OCI-LY1 (cell line): Measurements from ENCODE around the gene CEP104.

ENCODE experiments used
- H2AFZ ChIP-seq: fragments of 200-600 bp; sonication (generic), shearing (Covaris generic); 2 replicates; pipeline ENCODE4 v1.6.0; 2014; ENCODE audit warnings: antibody characterized with exemption, mild to moderate bottlenecking, low read length
- H3F3A ChIP-seq: fragments of 200-600 bp; sonication (generic), shearing (Covaris generic); 2 replicates; pipeline ENCODE4 v1.6.0; 2014; ENCODE audit warnings: mild to moderate bottlenecking, antibody characterized with exemption, low read length, moderate library complexity; ENCODE audit not compliant: insufficient read depth
- H3K27ac ChIP-seq: fragments of 200-600 bp; sonication (generic); 2 replicates; pipeline ENCODE4 v1.5.1; 2014; ENCODE audit warnings: low read length, mixed run types, mild to moderate bottlenecking, low read depth; ENCODE audit not compliant: poor library complexity, severe bottlenecking
- H3K27me3 ChIP-seq: fragments of 200-600 bp; sonication (generic); 2 replicates; pipeline ENCODE4 v1.6.0; 2014; ENCODE audit warnings: antibody characterized with exemption, mild to moderate bottlenecking, low read length, moderate library complexity; ENCODE audit not compliant: insufficient read depth
- H3K36me3 ChIP-seq: fragments of 200-600 bp; sonication (generic); 2 replicates; pipeline ENCODE4 v1.6.1; 2014; ENCODE audit warnings: mild to moderate bottlenecking, antibody characterized with exemption, low read length, moderate library complexity, mixed read lengths; ENCODE audit not compliant: insufficient read depth
- H3K4me1 ChIP-seq: fragments of 200-600 bp; sonication (generic); 2 replicates; pipeline ENCODE4 v1.5.1; 2014; ENCODE audit warnings: mild to moderate bottlenecking, low read length, moderate library complexity; ENCODE audit not compliant: insufficient read depth, severe bottlenecking
- H3K4me2 ChIP-seq: fragments of 200-600 bp; sonication (generic), shearing (Covaris generic); 2 replicates; pipeline ENCODE4 v1.6.1; 2014; ENCODE audit warnings: low read length
- H3K4me3 ChIP-seq: fragments of 200-600 bp; sonication (generic); 2 replicates; pipeline ENCODE4 v1.5.1; 2014; ENCODE audit warnings: low read length, low read depth, mild to moderate bottlenecking, mixed read lengths; ENCODE audit not compliant: poor library complexity, severe bottlenecking
- H3K79me2 ChIP-seq: fragments of 200-600 bp; shearing (Covaris generic); 2 replicates; pipeline ENCODE4 v1.6.1; 2016; ENCODE audit warnings: mixed run types, low read length, mixed read lengths; ENCODE audit not compliant: insufficient read depth
- H3K9ac ChIP-seq: fragments of 200-600 bp; sonication (generic), shearing (Covaris generic); 2 replicates; pipeline ENCODE4 v1.6.1; 2014; ENCODE audit warnings: mild to moderate bottlenecking, low read length, mixed read lengths
- H3K9me2 ChIP-seq: fragments of 200-600 bp; sonication (generic), shearing (Covaris generic); 2 replicates; pipeline ENCODE4 v1.6.1; 2014; ENCODE audit warnings: low read depth, mild to moderate bottlenecking, low read length, mixed read lengths
- H3K9me3 ChIP-seq: fragments of 200-600 bp; shearing (Covaris generic); 2 replicates; pipeline ENCODE4 v1.6.1; 2014; ENCODE audit warnings: low read length, mixed read lengths
- H4K20me1 ChIP-seq: fragments of 200-600 bp; sonication (generic), shearing (Covaris generic); 2 replicates; pipeline ENCODE4 v1.6.0; 2016; ENCODE audit warnings: mild to moderate bottlenecking, low read length; ENCODE audit not compliant: insufficient read depth
- CTCF ChIP-seq: fragments of 200-600 bp; sonication (generic), shearing (Covaris generic); IDR thresholded peaks from 2 replicates; pipeline ENCODE4 v1.5.1; 2017; ENCODE audit warnings: mild to moderate bottlenecking, antibody characterized with exemption, low read length, moderate library complexity, mixed read lengths
- EZH2 ChIP-seq: fragments of 200-600 bp; sonication (generic), shearing (Covaris generic); IDR thresholded peaks from 2 replicates; pipeline ENCODE4 v1.8.0; 2017; ENCODE audit warnings: borderline replicate concordance, mixed run types, mild to moderate bottlenecking, antibody characterized with exemption, low read length, moderate library complexity, mixed read lengths

CEP104 gene

GRCh38 chr1:3884966-3885365, 28.0 kb upstream of the CEP104 start:
- Histone ChIP-seq H4K20me1 (no peaks in the 10 kb centered on the region), H3K9me2 (no peaks in the 10 kb centered on the region), H3K4me1 (no peaks in the 10 kb centered on the region), H3F3A (no peaks in the 10 kb centered on the region), H3K9ac (no peak overlapping the region), H3K4me3 (no peak overlapping the region), H3K27ac (no peak overlapping the region), H2AFZ (no peak overlapping the region), H3K4me2 (no peak overlapping the region), H3K27me3 (no peaks in the 10 kb centered on the region), H3K9me3 (no peaks in the 10 kb centered on the region), H3K36me3 (peaks cover 72% of the 10 kb centered on the region), H3K79me2 (no peaks in the 10 kb centered on the region)
- TF ChIP-seq CTCF (no peak), EZH2 (no peak)

- Histone ChIP-seq H3F3A (no peaks in the 10 kb centered on the region), H2AFZ (no peak overlapping the region), H3K9me3 (peaks cover 4% of the 10 kb centered on the region; the same call in 1 of the 2 replicates), H3K27me3 (no peaks in the 10 kb centered on the region), H3K9me2 (no peaks in the 10 kb centered on the region), H3K9ac (no peak overlapping the region), H3K27ac (no peak overlapping the region), H3K79me2 (no peaks in the 10 kb centered on the region), H3K36me3 (peaks cover 74% of the 10 kb centered on the region), H3K4me3 (no peak overlapping the region), H3K4me2 (no peak overlapping the region), H3K4me1 (no peaks in the 10 kb centered on the region), H4K20me1 (no peaks in the 10 kb centered on the region)
- TF ChIP-seq EZH2 (no peak), CTCF (no peak)
Measured at GRCh38 chr1:3883194-3883925, 26.3 kb upstream of the CEP104 start.

GRCh38 chr1:3881193-3881480, 24.1 kb upstream of the CEP104 start:
- no peaks in the 10 kb centered on the region for H3K27me3 ChIP-seq
- H3K27ac ChIP-seq, result no peak overlapping the region
- no peak overlapping the region for H3K4me3 ChIP-seq
- no peaks in the 10 kb centered on the region for H3F3A ChIP-seq
- H3K9me3 ChIP-seq, result peaks cover 4% of the 10 kb centered on the region; the same call in 1 of the 2 replicates
- no peaks in the 10 kb centered on the region for H3K4me1 ChIP-seq
- H4K20me1 ChIP-seq, result no peaks in the 10 kb centered on the region
- H3K4me2 ChIP-seq, result no peak overlapping the region
- H3K9me2 ChIP-seq, result no peaks in the 10 kb centered on the region
- H3K79me2 ChIP-seq, result no peaks in the 10 kb centered on the region
- no peak overlapping the region for H2AFZ ChIP-seq
- H3K36me3 ChIP-seq, result peaks cover 79% of the 10 kb centered on the region
- TF ChIP-seq EZH2 (no peak), CTCF (no peak)
- no peak overlapping the region for H3K9ac ChIP-seq
